Neural crest cell (in vitro differentiated cells): ENCODE data around the gene FXYD4. TPM values are rescaled to one million over a fixed set of nuclear protein-coding genes. Genes with fewer than 3 reads are reported as not detected.
"Not testable (repeated sequence)": the region's sequence is repeated elsewhere in the genome, so short reads cannot be mapped to it uniquely, and the experiment has no call there.

ENCODE experiments used
- DNase-seq: peaks from one replicate; pipeline ENCODE4 v3.0.0; 2021; ENCODE audit warnings: low read depth, mixed read lengths, low spot score
- H3K27ac Mint-ChIP-seq: one replicate; pipeline ENCODE4 v1.8.0; 2021; ENCODE audit warnings: mild to moderate bottlenecking, mixed read lengths; ENCODE audit not compliant: unreplicated experiment
- H3K27me3 Mint-ChIP-seq: 2 replicates; pipeline ENCODE4 v1.8.0; 2021; ENCODE audit warnings: low read depth, mild to moderate bottlenecking, mixed read lengths
- H3K36me3 Mint-ChIP-seq: 2 replicates; pipeline ENCODE4 v1.8.0; 2021; ENCODE audit warnings: low read depth, mild to moderate bottlenecking, mixed read lengths
- H3K4me1 Mint-ChIP-seq: 2 replicates; pipeline ENCODE4 v1.8.0; 2021; ENCODE audit warnings: mixed read lengths
- H3K4me3 Mint-ChIP-seq: one replicate; pipeline ENCODE4 v1.8.0; 2021; ENCODE audit warnings: mild to moderate bottlenecking, mixed read lengths
- H3K9me3 Mint-ChIP-seq: 2 replicates; pipeline ENCODE4 v1.8.0; 2021; ENCODE audit warnings: mixed read lengths
- total RNA-seq: library from RNA; stranded (reverse); gene quantifications from 2 replicates; pipeline ENCODE4 v1.2.1, GENCODE V29; 2021
- TF ChIP-seq, protein P1 (sequence below): fragments of 200-600 bp; sonication (generic); conservative IDR thresholded peaks from 2 replicates; pipeline ENCODE4 v1.5.0; 2021; ENCODE audit warnings: antibody characterized with exemption, mild to moderate bottlenecking

Gene FXYD4
- total RNA-seq, 1 donor from 2014 or later = not detected

DNA sequence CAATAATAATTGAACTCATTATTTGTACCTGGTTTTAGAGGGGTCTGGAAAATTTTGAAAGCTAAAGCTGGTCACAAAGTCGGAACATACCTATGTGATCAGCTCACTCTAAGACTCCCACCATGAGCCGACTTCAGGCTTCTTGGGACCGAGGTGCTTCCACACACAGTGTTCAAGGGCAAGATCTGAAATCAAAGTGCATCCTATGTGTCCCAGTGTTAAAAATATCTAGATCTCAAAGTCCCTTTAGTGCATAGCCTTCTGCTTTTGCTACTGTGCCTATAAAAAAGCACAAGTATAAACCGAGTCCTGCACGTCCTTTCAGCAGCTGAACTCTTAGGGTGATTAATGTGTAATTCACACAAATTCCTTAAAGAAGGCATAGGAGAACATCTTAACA is 43.5 kb upstream of the FXYD4 start:
- TF ChIP-seq, protein P1, sequence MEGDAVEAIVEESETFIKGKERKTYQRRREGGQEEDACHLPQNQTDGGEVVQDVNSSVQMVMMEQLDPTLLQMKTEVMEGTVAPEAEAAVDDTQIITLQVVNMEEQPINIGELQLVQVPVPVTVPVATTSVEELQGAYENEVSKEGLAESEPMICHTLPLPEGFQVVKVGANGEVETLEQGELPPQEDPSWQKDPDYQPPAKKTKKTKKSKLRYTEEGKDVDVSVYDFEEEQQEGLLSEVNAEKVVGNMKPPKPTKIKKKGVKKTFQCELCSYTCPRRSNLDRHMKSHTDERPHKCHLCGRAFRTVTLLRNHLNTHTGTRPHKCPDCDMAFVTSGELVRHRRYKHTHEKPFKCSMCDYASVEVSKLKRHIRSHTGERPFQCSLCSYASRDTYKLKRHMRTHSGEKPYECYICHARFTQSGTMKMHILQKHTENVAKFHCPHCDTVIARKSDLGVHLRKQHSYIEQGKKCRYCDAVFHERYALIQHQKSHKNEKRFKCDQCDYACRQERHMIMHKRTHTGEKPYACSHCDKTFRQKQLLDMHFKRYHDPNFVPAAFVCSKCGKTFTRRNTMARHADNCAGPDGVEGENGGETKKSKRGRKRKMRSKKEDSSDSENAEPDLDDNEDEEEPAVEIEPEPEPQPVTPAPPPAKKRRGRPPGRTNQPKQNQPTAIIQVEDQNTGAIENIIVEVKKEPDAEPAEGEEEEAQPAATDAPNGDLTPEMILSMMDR = no peak
- no peaks in the 10 kb centered on the region for H3K36me3 Mint-ChIP-seq
- H3K27me3 Mint-ChIP-seq = no peaks in the 10 kb centered on the region
- no peak for DNase-seq
- H3K4me3 Mint-ChIP-seq = no peak overlapping the region
- peaks cover 6% of the 10 kb centered on the region for H3K4me1 Mint-ChIP-seq
- peaks cover 3% of the 10 kb centered on the region for H3K9me3 Mint-ChIP-seq
- no peak overlapping the region for H3K27ac Mint-ChIP-seq

- H3K9me3 Mint-ChIP-seq, H3K4me1 Mint-ChIP-seq, H3K36me3 Mint-ChIP-seq, H3K27ac Mint-ChIP-seq, H3K4me3 Mint-ChIP-seq, H3K27me3 Mint-ChIP-seq, DNase-seq: not testable (repeated sequence)
Measured at GRCh38 chr10:43328810-43329209, 42.6 kb upstream of the FXYD4 start.

DNA sequence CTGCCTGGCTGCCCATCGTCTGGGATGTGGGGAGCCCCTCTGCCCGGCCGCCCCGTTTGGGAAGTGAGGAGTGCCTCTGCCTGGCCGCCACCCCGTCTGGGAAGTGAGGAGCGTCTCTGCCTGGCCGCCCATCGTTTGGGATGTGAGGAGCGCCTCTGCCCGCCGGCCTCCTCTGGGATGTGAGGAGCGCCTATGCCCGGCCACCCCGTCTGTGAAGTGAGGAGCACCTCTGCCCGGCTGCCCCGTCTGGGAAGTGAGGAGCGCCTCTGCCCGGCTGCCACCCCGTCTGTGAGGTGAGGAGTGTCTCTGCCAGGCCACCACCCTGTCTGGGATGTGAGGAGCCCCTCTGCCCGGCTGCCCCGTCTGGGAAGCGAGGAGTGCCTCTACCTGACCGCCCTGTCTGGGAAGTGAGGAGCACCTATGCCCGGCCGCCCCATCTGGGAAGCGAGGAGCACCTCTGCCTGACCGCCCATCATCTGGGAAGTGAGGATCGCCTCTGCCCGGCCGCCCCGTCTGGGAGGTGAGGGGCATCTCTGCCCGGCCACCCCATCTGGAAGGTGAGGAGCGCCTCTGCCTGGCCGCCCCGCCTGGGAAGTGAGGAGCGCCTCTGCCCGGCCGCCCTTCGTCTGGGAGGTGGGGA is 42.1 kb upstream of the FXYD4 start:
- DNase-seq, H3K4me1 Mint-ChIP-seq: not testable (repeated sequence)

GRCh38 chr10:43330049-43330823 is 41.2 kb upstream of the FXYD4 start:
- not testable (repeated sequence) for DNase-seq, H3K4me1 Mint-ChIP-seq, H3K36me3 Mint-ChIP-seq, H3K4me3 Mint-ChIP-seq, H3K27ac Mint-ChIP-seq, H3K9me3 Mint-ChIP-seq, H3K27me3 Mint-ChIP-seq

More for the DNA sequence above, 42.1 kb upstream of the FXYD4 start:
- H3K4me3 Mint-ChIP-seq, H3K9me3 Mint-ChIP-seq, H3K36me3 Mint-ChIP-seq, H3K27me3 Mint-ChIP-seq, H3K27ac Mint-ChIP-seq: not testable (repeated sequence)

GRCh38 chr10:43330824-43331127 is 40.7 kb upstream of the FXYD4 start:
- H3K27me3 Mint-ChIP-seq, DNase-seq, H3K4me3 Mint-ChIP-seq, H3K9me3 Mint-ChIP-seq, H3K27ac Mint-ChIP-seq, H3K36me3 Mint-ChIP-seq, H3K4me1 Mint-ChIP-seq: not testable (repeated sequence)

GRCh38 chr10:43333653-43334052 is 37.8 kb upstream of the FXYD4 start:
- Mint-ChIP-seq H3K4me1 (peaks cover 12% of the 10 kb centered on the region), H3K36me3 (no peaks in the 10 kb centered on the region), H3K27me3 (peaks cover 7% of the 10 kb centered on the region), H3K4me3 (no peak overlapping the region), H3K9me3 (no peaks in the 10 kb centered on the region), H3K27ac (no peak overlapping the region)
- no peak for DNase-seq
- TF ChIP-seq, protein P1 = no peak

DNA sequence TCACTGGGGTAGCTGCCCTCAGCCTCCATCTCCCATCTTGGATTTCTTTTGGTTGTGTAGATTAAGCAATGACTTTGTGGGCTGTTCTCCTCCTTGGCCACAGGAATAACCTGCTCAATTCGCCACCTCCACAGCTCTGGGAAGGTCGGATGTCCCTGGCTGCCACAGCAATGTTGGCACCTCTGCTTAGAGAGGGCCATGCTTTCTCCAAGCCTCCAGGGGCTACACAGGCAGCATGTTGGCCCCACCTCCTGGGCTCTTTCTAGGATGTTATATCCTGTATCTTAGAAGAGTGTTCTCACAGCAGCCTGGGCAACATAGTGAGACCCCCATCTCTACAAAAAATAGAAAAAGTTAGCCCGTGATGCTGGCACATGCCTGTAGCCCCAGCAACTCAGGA is 35.4 kb upstream of the FXYD4 start:
- no peak overlapping the region for H3K27ac Mint-ChIP-seq
- H3K27me3 Mint-ChIP-seq = peaks cover 17% of the 10 kb centered on the region
- H3K36me3 Mint-ChIP-seq = no peaks in the 10 kb centered on the region
- DNase-seq = no peak
- H3K4me1 Mint-ChIP-seq = peaks cover 18% of the 10 kb centered on the region
- TF ChIP-seq, protein P1 = no peak
- no peaks in the 10 kb centered on the region for H3K9me3 Mint-ChIP-seq
- H3K4me3 Mint-ChIP-seq = no peak overlapping the region
